K562 (cell line): ENCODE measurements around the gene PDZD2. TPM values are rescaled to one million over a fixed set of nuclear protein-coding genes. Genes with fewer than 3 reads are reported as not detected.

Source experiments
- ATAC-seq: fragments of 200-7000 bp; cut with Tn5 transposase; 3 replicates; pipeline ENCODE4 v1.9.1; 2020; ENCODE audit warnings: moderate library complexity
- BruUV-seq: library from RNA; stranded (reverse); fragments of 400-500 nt; replicated peaks from 2 replicates; lab custom pipeline; 2021; lab: Mats Ljungman, UMichigan
- CTCF ChIA-PET: fragments of 300-600 bp; formaldehyde crosslinking; extraction: SDS; loops from one replicate; lab custom pipeline; 2021; ENCODE audit warnings: low intra/inter-chr PET ratio; lab: Yijun Ruan, JAX
- POLR2A ChIA-PET: fragments of 300-600, 350-650 bp; sonication (Branson Sonifier 250); formaldehyde crosslinking; extraction: SDS; loops from one replicate; lab custom pipeline; 2021; ENCODE audit warnings: antibody characterized with exemption, inconsistent platforms; lab: Yijun Ruan, JAX
- DNase-seq, 4 experiments: peaks; one replicate each; pipeline versions ENCODE4 v3.0.0 to v3.0.0-alpha.2; 2011 to 2018; ENCODE audit warnings: low spot score in 3 of 4, mixed read lengths in 3 of 4; ENCODE audit errors: extremely low read depth in 1 of 4
- FAIRE-seq: peaks from 2 replicates; lab custom pipeline; 2011; peaks lifted over from hg19 to GRCh38; lab: Jason Lieb, UNC
- H2AFZ ChIP-seq: 2 replicates; pipeline ENCODE4 v1.6.0; 2011; ENCODE audit warnings: low read depth, low read length, control low read depth, inconsistent platforms
- H3K27ac ChIP-seq: fragments of 200-600 bp; 3 replicates; pipeline ENCODE4 v1.8.0; 2011; ENCODE audit warnings: low read depth, mild to moderate bottlenecking, control low read depth, inconsistent platforms, low read length, moderate library complexity, mixed read lengths; ENCODE audit errors: extremely low read depth
- H3K27me3 ChIP-seq, 2 experiments: fragments of 300-600 bp in 1 of 2; 2 replicates in 1 of 2; 3 replicates in 1 of 2; pipeline versions ENCODE4 v1.6.0 to v1.8.0; 2011; ENCODE audit warnings: inconsistent platforms in 2 of 2, low read length in 2 of 2, mild to moderate bottlenecking in 1 of 2, mixed read lengths in 1 of 2, moderate library complexity in 1 of 2; ENCODE audit not compliant: control insufficient read depth in 2 of 2, insufficient read depth in 2 of 2
- H3K36me3 ChIP-seq: fragments of 300-600 bp; 3 replicates; pipeline ENCODE4 v1.8.0; 2011; ENCODE audit warnings: mild to moderate bottlenecking, low read length, inconsistent platforms; ENCODE audit not compliant: control insufficient read depth, insufficient read depth
- H3K4me1 ChIP-seq, 2 experiments: fragments of 200-600 bp in 1 of 2; replicated peaks in 1 of 2; 2 replicates in 1 of 2; 3 replicates in 1 of 2; pipeline versions ENCODE4 v1.5.1 to v1.8.0; 2011; ENCODE audit warnings: inconsistent platforms in 2 of 2, low read length in 2 of 2, mild to moderate bottlenecking in 1 of 2, mixed read lengths in 1 of 2, moderate library complexity in 1 of 2; ENCODE audit not compliant: control insufficient read depth in 2 of 2, insufficient read depth in 2 of 2
- H3K4me2 ChIP-seq: 2 replicates; pipeline ENCODE4 v1.6.1; 2011; ENCODE audit warnings: low read length, control low read depth, inconsistent platforms, mixed read lengths; ENCODE audit not compliant: insufficient read depth
- H3K4me3 ChIP-seq: fragments of 200-600 bp; sonication (generic), shearing (Covaris generic); 2 replicates; pipeline ENCODE4 v1.5.1; 2016; ENCODE audit warnings: control low read depth, inconsistent platforms
- H3K79me2 ChIP-seq: fragments of 200-600 bp; 3 replicates; pipeline ENCODE4 v1.8.0; 2011; ENCODE audit warnings: low read length, inconsistent platforms; ENCODE audit not compliant: control insufficient read depth, insufficient read depth
- H3K9ac ChIP-seq, 2 experiments: 2 replicates each; pipeline versions ENCODE4 v1.6.0 to v1.6.1; 2011; ENCODE audit warnings: low read depth in 2 of 2, low read length in 2 of 2, control low read depth in 1 of 2, inconsistent platforms in 1 of 2, mild to moderate bottlenecking in 1 of 2, mixed read lengths in 1 of 2; ENCODE audit not compliant: insufficient read depth in 1 of 2
- H3K9me1 ChIP-seq: one replicate; pipeline ENCODE4 v1.6.0; 2011; ENCODE audit warnings: inconsistent platforms, mild to moderate bottlenecking, low read length, moderate library complexity; ENCODE audit not compliant: control insufficient read depth, insufficient read depth
- H3K9me3 ChIP-seq: replicated peaks from 2 replicates; pipeline ENCODE4 v1.5.1; 2011; ENCODE audit warnings: low read depth, low read length, inconsistent platforms; ENCODE audit not compliant: control insufficient read depth, insufficient read depth
- H4K20me1 ChIP-seq: replicated peaks from 2 replicates; pipeline ENCODE4 v1.6.1; 2011; ENCODE audit warnings: low read length, inconsistent platforms, mixed read lengths; ENCODE audit not compliant: control insufficient read depth, insufficient read depth
- GTF2A2 ChIP-seq: IDR thresholded peaks from 2 replicates; pipeline ENCODE4 v1.6.1; 2016; ENCODE audit warnings: mild to moderate bottlenecking, missing genetic modification characterization, missing compliant biosample characterization
- HOMEZ ChIP-seq: fragments of 250-450 bp; sonication (Bioruptor Pico); IDR thresholded peaks from 2 replicates; pipeline ENCODE4 v1.4.0; 2020; ENCODE audit warnings: mild to moderate bottlenecking, moderate library complexity
- ILF3 ChIP-seq: fragments of 450-650 bp; IDR thresholded peaks from 2 replicates; pipeline ENCODE4 v1.6.1; 2018; ENCODE audit warnings: antibody characterized with exemption, mild to moderate bottlenecking, moderate library complexity, borderline replicate concordance
- KLF6 ChIP-seq: fragments of 250-450 bp; sonication (Bioruptor Pico); IDR thresholded peaks from 2 replicates; pipeline ENCODE4 v1.4.0; 2020; ENCODE audit warnings: mild to moderate bottlenecking, moderate library complexity, borderline replicate concordance
- THAP7 ChIP-seq: fragments of 250-450 bp; sonication (Bioruptor Pico); IDR thresholded peaks from 2 replicates; pipeline ENCODE4 v1.5.0; 2021
- ZBTB49 ChIP-seq: sonication (generic); formaldehyde crosslinking; IDR thresholded peaks from 2 replicates; pipeline ENCODE4 v1.8.0; 2022; ENCODE audit warnings: missing genetic modification reagents, mild to moderate bottlenecking, borderline replicate concordance
- ZNF23 ChIP-seq: fragments of 250-450 bp; sonication (Bioruptor Pico); IDR thresholded peaks from 2 replicates; pipeline ENCODE4 v1.4.0; 2020; ENCODE audit warnings: mild to moderate bottlenecking
- ZNF24 ChIP-seq: fragments of 450-650 bp; IDR thresholded peaks from 2 replicates; pipeline ENCODE4 v1.6.1; 2016
- ZNF764 ChIP-seq: fragments of 250-450 bp; sonication (Bioruptor Pico); IDR thresholded peaks from 2 replicates; pipeline ENCODE4 v1.4.0; 2020; ENCODE audit warnings: low read depth, mild to moderate bottlenecking, moderate library complexity
- WGBS: fragments of 100-300 bp; shearing (Covaris generic); methylation state at CpG from one replicate; pipeline ENCODE4 v1.1.6; 2016; ENCODE audit warnings: low coverage, mixed read lengths; ENCODE audit not compliant: insufficient coverage; ENCODE audit errors: missing lambda C conversion rate; 5-methylcytosine and 5-hydroxymethylcytosine counted together
- in situ Hi-C: fragments of 300-500 bp; cut with MboI; formaldehyde crosslinking; loops from 4 replicates; pipeline ENCODE4 v1.15.0; 2018; ENCODE audit warnings: inconsistent platforms, mixed read lengths
- intact Hi-C: fragments of 100-400 bp; cut with micrococcal nuclease; formaldehyde crosslinking; loops from 2 replicates; pipeline ENCODE4 v1.14.2; 2022
- polyA plus RNA-seq, 8 experiments: library from polyadenylated mRNA; depleted of rRNA in 4 of 8; stranded (reverse) in 5 of 8; unstranded in 3 of 8; fragments of >200 nt; fragmentation: Nextera tagmentation in 2 of 8; fragmentation: Illumina TruSeq in 1 of 8; extraction: Ambion mirVana in 2 of 8; extraction: Trizol in 1 of 8; gene quantifications; 2 replicates each; pipeline versions ENCODE4 v1.2.1 to v1.2.3, GENCODE V29; 2011 to 2014; ENCODE audit warnings: inconsistent platforms in 1 of 8, missing spikeins in 1 of 8
- total RNA-seq, 7 experiments: library from RNA; depleted of rRNA in 6 of 7; stranded (reverse); fragments of >200 nt in 6 of 7; fragmentation: Illumina TruSeq in 2 of 7; extraction: Trizol in 2 of 7; gene quantifications; 2 replicates each; pipeline versions ENCODE4 v1.2.1 to v1.2.3, GENCODE V29; 2011 to 2021; ENCODE audit warnings: low replicate concordance in 1 of 7

Gene PDZD2
- total and polyA plus RNA-seq, 9 of the 15 experiments (the other 6 are each of a cell fraction or from before 2014, with no cell fraction given) = 0.02 to 0.08 (median 0.04) TPM; not detected in 6

- Histone ChIP-seq H3K27me3 (peaks cover 22 to 62% of the 10 kb centered on the region in 2 experiments), H4K20me1 (peaks cover 6% of the 10 kb centered on the region; the same call in 1 of the 2 replicates), H3K4me2 (no peak overlapping the region), H2AFZ (no peak overlapping the region), H3K9me1 (no peaks in the 10 kb centered on the region), H3K9me3 (no peaks in the 10 kb centered on the region), H3K36me3 (no peaks in the 10 kb centered on the region), H3K9ac (no peak overlapping the region), H3K4me1 (no peaks in the 10 kb centered on the region), H3K27ac (no peak overlapping the region), H3K79me2 (no peaks in the 10 kb centered on the region), H3K4me3 (no peak overlapping the region)
- WGBS = 1% methylated on average over 8 of the region's 11 CpGs
- no peak for ATAC-seq
- ChIA-PET POLR2A (interaction anchor here (1.4 kb wide), 1 partner anchor 21 kb away, joined by 3 read pairs; no protein-coding TSS in a partner anchor), CTCF (no interaction called here)
- intact Hi-C loops = no loop called here
- in situ Hi-C loops = no loop called here
- FAIRE-seq = no peak
- no peak for DNase-seq
- TF ChIP-seq GTF2A2 (tag) (no peak), ILF3 (no peak)
- BruUV-seq = no TSS peak
Measured at GRCh38 chr5:31758803-31759425, 120.0 kb downstream of the PDZD2 start.

- no peaks in the 10 kb centered on the region for H3K79me2 ChIP-seq
- no peak overlapping the region for H3K9ac ChIP-seq
- no peak overlapping the region for H3K4me2 ChIP-seq
- H3K36me3 ChIP-seq = no peaks in the 10 kb centered on the region
- H3K9me3 ChIP-seq = no peaks in the 10 kb centered on the region
- peaks cover 19 to 59% of the 10 kb centered on the region in 2 experiments for H3K27me3 ChIP-seq
- no peak overlapping the region for H3K4me3 ChIP-seq
- ChIA-PET POLR2A (interaction anchor here (1.4 kb wide), 1 partner anchor 22 kb away, joined by 3 read pairs; no protein-coding TSS in a partner anchor), CTCF (no interaction called here)
- no peak for ATAC-seq
- H3K27ac ChIP-seq = no peak overlapping the region
- DNase-seq = no peak
- H2AFZ ChIP-seq = no peak overlapping the region
- H4K20me1 ChIP-seq = peaks cover 6% of the 10 kb centered on the region; the same call in 1 of the 2 replicates
- no peaks in the 10 kb centered on the region for H3K4me1 ChIP-seq
- BruUV-seq = no TSS peak
- in situ Hi-C loops = no loop called here
- intact Hi-C loops = no loop called here
- no peaks in the 10 kb centered on the region for H3K9me1 ChIP-seq
- WGBS = 0% methylated on average over 2 of the region's 2 CpGs
- no peak for FAIRE-seq
- TF ChIP-seq ZNF23 (CRISPR knock-in tag) (no peak), ZBTB49 (no peak), KLF6 (CRISPR knock-in tag) (no peak), ZNF24 (no peak), THAP7 (no peak), HOMEZ (CRISPR knock-in tag) (no peak), ZNF764 (CRISPR knock-in tag) (no peak)
Measured at GRCh38 chr5:31759925-31760324, 121.0 kb downstream of the PDZD2 start.
